COR-L47 (cell line): ENCODE results near the gene TM4SF20.
"Not testable (repeated sequence)": the region's sequence is repeated elsewhere in the genome, so short reads cannot be mapped to it uniquely, and the experiment has no call there.

Experiments
- DNase-seq: peaks from one replicate; lab custom pipeline; 2025; lab: John Stamatoyannopoulos, UW

TM4SF20 gene

GRCh38 chr2:227398684-227399670 lies 19.9 kb upstream of the TM4SF20 start:
- DNase-seq: no peak

DNA sequence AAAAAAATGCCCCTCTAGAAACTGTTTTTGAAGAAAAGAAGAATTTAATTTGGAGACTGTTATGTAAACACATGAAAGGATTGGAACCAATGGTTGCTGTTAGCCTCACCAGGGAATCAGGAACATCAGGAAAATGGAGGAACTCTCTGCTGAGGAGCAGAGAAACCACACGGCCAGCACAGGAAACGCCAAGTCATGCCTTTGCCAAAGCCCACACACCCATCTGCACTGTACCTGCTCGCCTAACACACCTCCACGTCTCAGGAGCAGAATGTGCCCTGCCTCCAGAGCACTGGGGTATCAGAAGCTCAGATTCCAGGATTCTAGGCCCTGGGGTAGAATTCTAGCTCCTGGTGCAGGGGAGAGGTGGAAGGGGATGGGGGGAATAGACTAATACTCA lies 18.5 kb upstream of the TM4SF20 start:
- no peak for DNase-seq

DNA sequence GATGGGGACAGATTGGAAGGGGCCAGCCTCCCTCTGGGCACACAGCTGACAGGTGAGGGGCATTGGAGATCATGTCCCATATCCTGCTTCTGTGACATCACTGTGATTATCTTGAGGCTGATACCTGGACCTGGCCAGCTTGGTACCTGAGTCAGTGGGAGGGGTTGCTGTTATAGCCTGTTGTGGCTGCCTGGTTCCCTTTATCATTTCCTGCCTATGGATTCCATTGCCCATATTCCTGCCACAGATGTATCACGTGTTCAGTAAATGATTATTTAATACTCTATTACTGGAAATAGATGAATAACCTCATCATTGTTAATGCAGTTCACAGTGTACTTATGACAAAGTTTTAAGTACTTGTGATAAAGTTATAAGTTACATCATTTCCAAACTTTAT lies 16.4 kb upstream of the TM4SF20 start:
- no peak for DNase-seq

DNA sequence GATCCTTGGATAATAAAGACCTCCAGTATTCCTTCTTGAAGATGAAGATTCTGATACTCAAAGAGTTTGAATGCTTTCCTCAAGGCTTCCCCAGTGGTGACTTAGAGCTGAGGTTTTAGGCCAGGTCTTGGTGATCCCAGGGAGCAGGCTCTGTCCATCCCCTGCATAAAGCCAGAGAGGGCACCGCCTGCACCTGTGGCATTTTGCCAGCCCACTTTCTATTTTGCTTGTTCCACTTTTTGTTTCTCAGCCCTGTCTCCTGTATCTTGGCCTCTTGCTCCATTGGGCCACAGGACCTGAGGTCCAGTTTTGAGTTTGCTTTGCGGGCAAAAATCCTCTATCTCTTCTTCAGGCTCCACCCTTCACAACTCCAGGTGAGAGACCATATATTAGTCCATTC lies 15.3 kb upstream of the TM4SF20 start:
- no peak for DNase-seq

GRCh38 chr2:227390468-227391256 lies 11.6 kb upstream of the TM4SF20 start:
- no peak for DNase-seq

DNA sequence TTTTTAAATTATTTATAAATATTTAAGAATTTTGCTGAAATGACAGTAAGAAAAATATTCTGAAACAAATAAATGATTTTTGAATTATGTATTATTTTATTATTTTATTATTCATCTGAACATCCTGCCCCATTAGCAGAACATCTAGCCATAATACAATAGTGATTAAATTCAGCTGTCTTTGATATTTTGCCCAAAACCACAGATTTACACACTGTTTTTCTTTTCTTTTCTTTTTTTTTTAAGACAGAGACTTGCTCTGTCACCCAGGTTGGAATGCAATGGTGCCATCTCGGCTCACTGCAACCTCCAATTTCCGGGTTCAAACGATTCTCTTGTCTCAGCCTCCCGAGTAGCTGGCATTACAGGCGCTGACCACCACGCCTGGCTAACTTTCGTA lies 10.6 kb upstream of the TM4SF20 start:
- DNase-seq: no peak

GRCh38 chr2:227389231-227389630 lies 10.1 kb upstream of the TM4SF20 start:
- no peak for DNase-seq

DNA sequence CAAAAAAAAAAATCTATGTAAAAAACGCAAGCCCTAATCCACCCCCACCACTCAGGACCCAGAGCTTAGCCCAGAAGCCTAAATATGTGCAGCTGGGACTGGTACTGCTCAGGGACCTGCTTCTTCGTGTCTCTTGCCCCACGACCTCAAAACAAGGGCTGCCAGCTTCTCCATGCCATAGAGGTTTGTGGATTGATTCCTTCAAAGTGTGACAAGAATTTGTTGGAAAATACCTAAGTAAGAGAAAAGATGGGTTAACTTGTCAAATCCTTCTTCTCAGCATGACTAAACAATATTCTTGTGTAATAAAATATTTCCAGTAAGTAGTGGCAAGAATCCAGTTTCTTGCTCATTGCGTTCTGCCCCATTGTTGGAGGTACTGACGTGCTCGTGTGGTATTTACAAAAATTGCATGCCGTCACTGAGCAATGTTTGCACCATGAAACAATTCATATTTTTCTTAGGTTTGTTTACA lies 9.5 kb upstream of the TM4SF20 start:
- no peak for DNase-seq

DNA sequence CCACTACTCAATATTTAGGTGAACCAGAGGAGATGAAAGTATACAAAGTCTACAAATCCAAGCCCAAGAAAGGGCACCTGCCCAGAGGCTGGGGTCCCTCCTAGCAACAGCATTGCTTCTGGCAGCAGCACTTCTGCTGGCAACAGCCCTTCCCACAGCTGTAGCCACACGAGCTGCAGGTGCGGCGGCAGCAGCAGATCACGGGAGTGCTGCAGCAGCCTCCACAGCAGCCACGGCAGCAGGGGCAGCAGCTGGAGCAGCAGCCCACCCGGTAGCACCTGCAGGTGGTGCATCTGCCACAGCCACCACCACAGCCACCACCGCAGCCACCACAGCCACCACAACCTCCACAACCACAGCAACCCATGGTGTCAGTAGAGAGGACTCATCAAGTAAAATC lies 8.5 kb upstream of the TM4SF20 start, which contains the start of gene SCYGR1:
TSS of gene SCYGR1 (minus strand) at position 367 of the 400 bp plus-strand sequence. CDS start at position 367, 0 bp downstream.
- not testable (repeated sequence) for DNase-seq

DNA sequence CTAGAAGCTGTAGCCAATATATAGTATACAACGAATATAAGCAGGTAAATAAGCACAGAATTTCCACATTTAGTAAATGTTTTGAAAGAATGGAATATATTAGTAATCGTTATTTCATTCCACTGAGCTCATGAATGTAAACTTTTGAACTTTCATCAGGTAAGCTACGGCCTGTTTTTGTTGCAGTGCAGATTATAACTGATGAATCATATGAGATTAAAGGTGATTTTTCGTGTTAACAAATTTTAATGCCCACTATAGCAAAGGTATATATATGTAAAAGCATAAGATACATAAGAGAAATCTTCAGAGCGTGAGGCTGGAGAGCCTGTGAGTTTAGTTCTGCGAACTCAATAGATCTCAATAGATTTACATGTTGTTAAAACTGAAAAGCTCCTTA lies 7.5 kb upstream of the TM4SF20 start:
- DNase-seq: no peak

- no peak for DNase-seq
These were observed 4.6 kb upstream of the TM4SF20 start for GRCh38 chr2:227383686-227384085.

- DNase-seq: not testable (repeated sequence)
These were observed 3.2 kb upstream of the TM4SF20 start for GRCh38 chr2:227382241-227382835.

GRCh38 chr2:227378371-227378782 lies 729 bp downstream of the TM4SF20 start:
- DNase-seq: no peak

GRCh38 chr2:227377467-227378351 lies 1.4 kb downstream of the TM4SF20 start:
- DNase-seq: no peak

GRCh38 chr2:227376656-227377396 lies 2.3 kb downstream of the TM4SF20 start:
- no peak for DNase-seq

GRCh38 chr2:227374158-227374557 lies 4.9 kb downstream of the TM4SF20 start:
- DNase-seq: no peak

DNA sequence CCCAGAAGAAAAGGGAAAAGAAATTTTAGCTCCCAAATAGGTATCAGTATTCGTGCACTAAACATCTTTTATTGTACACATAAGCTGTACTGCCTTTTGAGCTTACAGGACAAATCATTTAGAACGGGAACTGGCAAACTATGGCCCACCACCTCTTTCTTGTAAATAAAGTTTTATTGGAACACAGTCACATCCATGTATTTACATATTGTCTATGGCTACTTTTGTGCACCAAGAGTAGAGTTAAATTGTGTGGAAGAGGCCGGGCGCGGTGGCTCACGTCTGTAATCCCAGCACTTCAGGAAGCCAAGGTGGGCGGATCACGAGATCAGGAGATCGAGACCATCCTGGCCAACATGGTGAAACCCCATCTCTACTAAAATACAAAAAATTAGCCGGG lies 5.7 kb downstream of the TM4SF20 start:
- no peak for DNase-seq

- no peak for DNase-seq
These were observed 8.3 kb downstream of the TM4SF20 start for GRCh38 chr2:227370791-227371312.

DNA sequence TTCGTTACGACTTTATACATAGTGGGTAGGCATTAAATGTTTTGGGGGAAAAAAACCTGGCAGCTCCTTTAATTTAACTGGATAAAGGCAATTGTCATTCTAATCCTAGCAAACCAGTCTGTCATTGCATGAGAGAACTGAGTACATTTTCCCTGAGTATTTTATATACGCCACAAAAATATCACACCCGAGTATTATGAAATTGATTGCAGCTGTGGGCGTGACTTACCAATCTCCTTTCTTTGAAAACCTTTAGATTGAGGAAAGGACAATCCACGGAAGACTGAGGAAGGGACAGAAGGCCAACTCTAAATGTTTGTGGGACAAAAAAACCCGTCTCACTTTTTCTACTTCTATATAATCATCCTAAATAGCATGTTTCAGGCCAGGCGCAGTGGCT lies 9.0 kb downstream of the TM4SF20 start:
- DNase-seq: no peak

- no peak for DNase-seq
These were observed 10.5 kb downstream of the TM4SF20 start for GRCh38 chr2:227368574-227368973.
